Osteoblast (primary cell): Measurements from ENCODE around the gene CCSAP. TPM values are rescaled to one million over a fixed set of nuclear protein-coding genes. Genes with fewer than 3 reads are reported as not detected.

Experiments
- DNase-seq: peaks from one replicate; pipeline ENCODE4 v3.0.0; 2011; ENCODE audit warnings: low spot score, mixed read lengths; ENCODE audit not compliant: insufficient read length; ENCODE audit errors: missing footprints
- H2AFZ ChIP-seq: 2 replicates; pipeline ENCODE4 v1.6.0; 2011; ENCODE audit warnings: mild to moderate bottlenecking, low read length
- H3K27ac ChIP-seq: 2 replicates; pipeline ENCODE4 v1.5.1; 2011; ENCODE audit warnings: mild to moderate bottlenecking, low read depth, low read length, moderate library complexity
- H3K27me3 ChIP-seq: 2 replicates; pipeline ENCODE4 v1.6.0; 2012; ENCODE audit warnings: mild to moderate bottlenecking, control low read depth, inconsistent platforms, low read length, moderate library complexity; ENCODE audit not compliant: insufficient read depth
- H3K36me3 ChIP-seq: 2 replicates; pipeline ENCODE4 v1.5.1; 2011; ENCODE audit warnings: mild to moderate bottlenecking, low read length, control low read depth, moderate library complexity; ENCODE audit not compliant: insufficient read depth
- H3K4me1 ChIP-seq: 2 replicates; pipeline ENCODE4 v1.5.1; 2011; ENCODE audit warnings: mild to moderate bottlenecking, low read length, control low read depth, moderate library complexity; ENCODE audit not compliant: insufficient read depth
- H3K4me2 ChIP-seq: 2 replicates; pipeline ENCODE4 v1.6.0; 2011; ENCODE audit warnings: mild to moderate bottlenecking, low read length; ENCODE audit not compliant: insufficient read depth
- H3K4me3 ChIP-seq: fragments of 200-600 bp; sonication (generic); 3 replicates; pipeline ENCODE4 v1.5.1; 2012; ENCODE audit warnings: mild to moderate bottlenecking, low read length, inconsistent platforms; ENCODE audit not compliant: insufficient read depth
- H3K79me2 ChIP-seq: 2 replicates; pipeline ENCODE4 v1.6.0; 2012; ENCODE audit warnings: mild to moderate bottlenecking, low read length, control low read depth, inconsistent platforms; ENCODE audit not compliant: insufficient read depth
- H3K9me3 ChIP-seq: 2 replicates; pipeline ENCODE4 v1.5.1; 2011; ENCODE audit warnings: low read depth, low read length, control low read depth
- H4K20me1 ChIP-seq: 2 replicates; pipeline ENCODE4 v1.6.0; 2012; ENCODE audit warnings: mild to moderate bottlenecking, low read length, control low read depth; ENCODE audit not compliant: insufficient read depth
- CTCF ChIP-seq: IDR thresholded peaks from 2 replicates; pipeline ENCODE4 v1.5.1; 2011; ENCODE audit warnings: mild to moderate bottlenecking, low read depth, low read length, moderate library complexity; ENCODE audit errors: extremely low read depth
- total RNA-seq: library from RNA; depleted of rRNA; stranded (reverse); fragments of >200 nt; gene quantifications from 2 replicates; pipeline ENCODE4 v1.2.3, GENCODE V29; 2012

CCSAP gene
- total RNA-seq, 1 donor, result 9.4 TPM

- Histone ChIP-seq H2AFZ (no peak overlapping the region), H3K9me3 (no peaks in the 10 kb centered on the region), H3K36me3 (peaks cover 4% of the 10 kb centered on the region), H3K4me2 (no peak overlapping the region), H4K20me1 (peaks cover 22% of the 10 kb centered on the region), H3K4me3 (no peak overlapping the region), H3K4me1 (peaks cover 8% of the 10 kb centered on the region), H3K79me2 (peaks cover 59% of the 10 kb centered on the region), H3K27ac (no peak overlapping the region), H3K27me3 (no peaks in the 10 kb centered on the region)
- no peak for DNase-seq
- TF ChIP-seq CTCF, result no peak
Measured at GRCh38 chr1:229286099-229286766, 56.6 kb downstream of the CCSAP start.

GRCh38 chr1:229285440-229285839, 57.4 kb downstream of the CCSAP start:
- Histone ChIP-seq H3K9me3 (no peaks in the 10 kb centered on the region), H3K4me2 (no peak overlapping the region), H3K36me3 (peaks cover 4% of the 10 kb centered on the region), H3K79me2 (peaks cover 66% of the 10 kb centered on the region), H3K4me1 (peaks cover 16% of the 10 kb centered on the region), H3K27me3 (no peaks in the 10 kb centered on the region), H3K27ac (no peak overlapping the region), H4K20me1 (peaks cover 29% of the 10 kb centered on the region), H2AFZ (no peak overlapping the region), H3K4me3 (no peak overlapping the region)
- DNase-seq, result no peak
- no peak for TF ChIP-seq CTCF

- no peak for TF ChIP-seq CTCF
- H3K4me2 ChIP-seq, result no peak overlapping the region
- no peaks in the 10 kb centered on the region for H3K27me3 ChIP-seq
- H3K36me3 ChIP-seq, result peaks cover 1% of the 10 kb centered on the region
- H3K79me2 ChIP-seq, result peaks cover 71% of the 10 kb centered on the region
- no peak for DNase-seq
- no peak overlapping the region for H3K4me3 ChIP-seq
- no peak overlapping the region for H3K27ac ChIP-seq
- peaks cover 34% of the 10 kb centered on the region for H4K20me1 ChIP-seq
- peaks cover 21% of the 10 kb centered on the region for H3K4me1 ChIP-seq
- no peaks in the 10 kb centered on the region for H3K9me3 ChIP-seq
- no peak overlapping the region for H2AFZ ChIP-seq
Measured at GRCh38 chr1:229284887-229285286, 58.0 kb downstream of the CCSAP start.

- Histone ChIP-seq H3K4me1 (peaks cover 23% of the 10 kb centered on the region), H3K27me3 (no peaks in the 10 kb centered on the region), H3K36me3 (no peaks in the 10 kb centered on the region), H3K4me2 (no peak overlapping the region), H4K20me1 (peaks cover 46% of the 10 kb centered on the region), H3K9me3 (no peaks in the 10 kb centered on the region), H3K4me3 (no peak overlapping the region), H3K27ac (no peak overlapping the region), H3K79me2 (peaks cover 83% of the 10 kb centered on the region), H2AFZ (no peak overlapping the region)
- no peak for TF ChIP-seq CTCF
- DNase-seq, result no peak
Measured at GRCh38 chr1:229283183-229283611, 59.6 kb downstream of the CCSAP start.
